Neuron (in vitro differentiated cells): ENCODE data around the gene PUSL1.

Source experiments
- H2AFZ ChIP-seq: one replicate; pipeline ENCODE4 v1.6.1; 2013; ENCODE audit warnings: low read depth, mild to moderate bottlenecking, inconsistent platforms, low read length, moderate library complexity
- H3K27me3 ChIP-seq: one replicate; pipeline ENCODE4 v1.6.1; 2013; ENCODE audit warnings: low read length; ENCODE audit not compliant: insufficient read depth
- H3K36me3 ChIP-seq: one replicate; pipeline ENCODE4 v1.6.1; 2013; ENCODE audit warnings: low read length; ENCODE audit not compliant: insufficient read depth
- H3K4me1 ChIP-seq: one replicate; pipeline ENCODE4 v1.6.1; 2013; ENCODE audit warnings: low read length; ENCODE audit not compliant: insufficient read depth
- H3K4me3 ChIP-seq: 2 replicates; pipeline ENCODE4 v1.5.1; 2013; ENCODE audit warnings: mild to moderate bottlenecking, low read length, moderate library complexity
- H3K9me3 ChIP-seq: one replicate; pipeline ENCODE4 v1.6.1; 2013; ENCODE audit warnings: low read length

Gene PUSL1

GRCh38 chr1:1272341-1273208 lies 35.8 kb upstream of the PUSL1 start:
- Histone ChIP-seq H3K27me3 (no peaks in the 10 kb centered on the region), H2AFZ (no peak overlapping the region), H3K4me1 (peaks cover 29% of the 10 kb centered on the region), H3K4me3 (peak overlapping the region; percentile 97), H3K36me3 (peaks cover 14% of the 10 kb centered on the region), H3K9me3 (no peaks in the 10 kb centered on the region)

- Histone ChIP-seq H3K36me3 (peaks cover 10% of the 10 kb centered on the region), H3K27me3 (no peaks in the 10 kb centered on the region), H2AFZ (peak overlapping the region; percentile 43), H3K9me3 (no peaks in the 10 kb centered on the region), H3K4me1 (peaks cover 29% of the 10 kb centered on the region), H3K4me3 (peak overlapping the region; percentile 97)
Measured at GRCh38 chr1:1273209-1273511, 35.2 kb upstream of the PUSL1 start.

- Histone ChIP-seq H3K36me3 (peaks cover 10% of the 10 kb centered on the region), H3K9me3 (no peaks in the 10 kb centered on the region), H3K27me3 (no peaks in the 10 kb centered on the region), H2AFZ (peak within 1 kb of the TSS; percentile 43), H3K4me3 (peak within 1 kb of the TSS; percentile 97), H3K4me1 (peaks cover 29% of the 10 kb centered on the region)
Measured at GRCh38 chr1:1273512-1274298, 34.7 kb upstream of the PUSL1 start, which contains the start of gene UBE2J2. TSS of gene UBE2J2 (minus strand) at chr1:1273854. CDS start at chr1:1267992, 5,862 bp downstream.

- Histone ChIP-seq H3K4me3 (peak overlapping the region; percentile 54), H2AFZ (peak overlapping the region; percentile 33), H3K27me3 (no peaks in the 10 kb centered on the region), H3K4me1 (peaks cover 29% of the 10 kb centered on the region), H3K9me3 (no peaks in the 10 kb centered on the region), H3K36me3 (peaks cover 10% of the 10 kb centered on the region)
Measured at GRCh38 chr1:1274299-1274930, 34.0 kb upstream of the PUSL1 start.

GRCh38 chr1:1274931-1275431 lies 33.4 kb upstream of the PUSL1 start:
- peaks cover 29% of the 10 kb centered on the region for H3K4me1 ChIP-seq
- H3K9me3 ChIP-seq: no peaks in the 10 kb centered on the region
- H3K36me3 ChIP-seq: peaks cover 10% of the 10 kb centered on the region
- no peak overlapping the region for H2AFZ ChIP-seq
- peak overlapping the region; percentile 54 for H3K4me3 ChIP-seq
- no peaks in the 10 kb centered on the region for H3K27me3 ChIP-seq

GRCh38 chr1:1275836-1276235 lies 32.6 kb upstream of the PUSL1 start:
- Histone ChIP-seq H3K4me3 (no peak overlapping the region), H3K4me1 (peaks cover 28% of the 10 kb centered on the region), H2AFZ (no peak overlapping the region), H3K36me3 (peaks cover 7% of the 10 kb centered on the region), H3K27me3 (no peaks in the 10 kb centered on the region), H3K9me3 (no peaks in the 10 kb centered on the region)

GRCh38 chr1:1278620-1279019 lies 29.8 kb upstream of the PUSL1 start:
- Histone ChIP-seq H2AFZ (no peak overlapping the region), H3K9me3 (no peaks in the 10 kb centered on the region), H3K36me3 (no peaks in the 10 kb centered on the region), H3K27me3 (no peaks in the 10 kb centered on the region), H3K4me1 (peaks cover 7% of the 10 kb centered on the region), H3K4me3 (no peak overlapping the region)

- H3K4me3 ChIP-seq: no peak overlapping the region
- H3K9me3 ChIP-seq: no peaks in the 10 kb centered on the region
- no peak overlapping the region for H2AFZ ChIP-seq
- peaks cover 7% of the 10 kb centered on the region for H3K4me1 ChIP-seq
- H3K36me3 ChIP-seq: no peaks in the 10 kb centered on the region
- no peaks in the 10 kb centered on the region for H3K27me3 ChIP-seq
Measured at GRCh38 chr1:1279028-1279427, 29.4 kb upstream of the PUSL1 start.

- Histone ChIP-seq H3K4me1 (no peaks in the 10 kb centered on the region), H3K36me3 (no peaks in the 10 kb centered on the region), H3K9me3 (no peaks in the 10 kb centered on the region), H3K4me3 (no peak overlapping the region), H2AFZ (no peak overlapping the region), H3K27me3 (no peaks in the 10 kb centered on the region)
Measured at GRCh38 chr1:1280782-1281481, 27.5 kb upstream of the PUSL1 start.

GRCh38 chr1:1281533-1282321 lies 26.7 kb upstream of the PUSL1 start:
- Histone ChIP-seq H3K27me3 (no peaks in the 10 kb centered on the region), H3K9me3 (no peaks in the 10 kb centered on the region), H2AFZ (no peak overlapping the region), H3K36me3 (no peaks in the 10 kb centered on the region), H3K4me3 (no peak overlapping the region), H3K4me1 (no peaks in the 10 kb centered on the region)

- no peaks in the 10 kb centered on the region for H3K9me3 ChIP-seq
- H3K27me3 ChIP-seq: no peaks in the 10 kb centered on the region
- H2AFZ ChIP-seq: no peak overlapping the region
- H3K4me1 ChIP-seq: no peaks in the 10 kb centered on the region
- no peaks in the 10 kb centered on the region for H3K36me3 ChIP-seq
- no peak overlapping the region for H3K4me3 ChIP-seq
Measured at GRCh38 chr1:1282998-1283397, 25.4 kb upstream of the PUSL1 start.

- H3K4me3 ChIP-seq: no peak overlapping the region
- H2AFZ ChIP-seq: no peak overlapping the region
- H3K27me3 ChIP-seq: no peaks in the 10 kb centered on the region
- no peaks in the 10 kb centered on the region for H3K9me3 ChIP-seq
- H3K4me1 ChIP-seq: no peaks in the 10 kb centered on the region
- H3K36me3 ChIP-seq: no peaks in the 10 kb centered on the region
Measured at GRCh38 chr1:1283821-1284220, 24.6 kb upstream of the PUSL1 start.
